SK-N-SH treated with all-trans-retinoic acid at 6 μM for 48 hours (cell line): Measurements from ENCODE around the gene SYTL2.

Source experiments
- ATAC-seq: fragments of 200-7000 bp; cut with Tn5 transposase; 3 replicates; pipeline ENCODE4 v1.9.1; 2020; ENCODE audit warnings: mild to moderate bottlenecking, moderate library complexity
- ARNTL ChIP-seq: fragments of 450-650 bp; formaldehyde crosslinking; IDR thresholded peaks from 2 replicates; pipeline ENCODE4 v1.5.0; 2020; ENCODE audit warnings: low read depth, mild to moderate bottlenecking, moderate library complexity, borderline replicate concordance
- BACH2 ChIP-seq: fragments of 250-450 bp; sonication (Bioruptor Pico); IDR thresholded peaks from 2 replicates; pipeline ENCODE4 v1.9.0; 2021; ENCODE audit warnings: mild to moderate bottlenecking, borderline replicate concordance
- CREB5 ChIP-seq: fragments of 250-450 bp; sonication (Bioruptor Pico); IDR thresholded peaks from 2 replicates; pipeline ENCODE4 v1.5.1; 2020; ENCODE audit warnings: low read depth, mild to moderate bottlenecking, moderate library complexity
- CSDC2 ChIP-seq: fragments of 250-450 bp; sonication (Bioruptor Pico); IDR thresholded peaks from 2 replicates; pipeline ENCODE4 v1.5.0; 2020; ENCODE audit warnings: mild to moderate bottlenecking, moderate library complexity
- CSRNP3 ChIP-seq: fragments of 250-450 bp; sonication (Bioruptor Pico); IDR thresholded peaks from 2 replicates; pipeline ENCODE4 v1.5.1; 2021; ENCODE audit warnings: mild to moderate bottlenecking, moderate library complexity
- ESRRG ChIP-seq: fragments of 250-450 bp; sonication (Bioruptor Pico); IDR thresholded peaks from 2 replicates; pipeline ENCODE4 v1.6.1; 2021; ENCODE audit warnings: mild to moderate bottlenecking
- GLIS3 ChIP-seq: fragments of 250-450 bp; sonication (Bioruptor Pico); IDR thresholded peaks from 2 replicates; pipeline ENCODE4 v1.5.0; 2020; ENCODE audit warnings: mild to moderate bottlenecking, moderate library complexity
- ISL1 ChIP-seq: fragments of 250-450 bp; sonication (Bioruptor Pico); IDR thresholded peaks from 2 replicates; pipeline ENCODE4 v2.1.2; 2022; ENCODE audit warnings: mild to moderate bottlenecking, moderate library complexity
- OSR1 ChIP-seq: fragments of 250-450 bp; sonication (Bioruptor Pico); IDR thresholded peaks from 2 replicates; pipeline ENCODE4 v1.8.0; 2022; ENCODE audit warnings: moderate library complexity, mild to moderate bottlenecking, inconsistent platforms
- PATZ1 ChIP-seq: fragments of 250-450 bp; sonication (Bioruptor Pico); IDR thresholded peaks from 2 replicates; pipeline ENCODE4 v1.8.0; 2020; ENCODE audit warnings: mild to moderate bottlenecking, moderate library complexity, borderline replicate concordance
- POU6F1 ChIP-seq: fragments of 250-450 bp; sonication (Bioruptor Pico); IDR thresholded peaks from 2 replicates; pipeline ENCODE4 v1.8.0; 2021; ENCODE audit warnings: low read depth, mild to moderate bottlenecking, moderate library complexity, borderline replicate concordance
- PPARA ChIP-seq: fragments of 250-450 bp; sonication (Bioruptor Pico); IDR thresholded peaks from 2 replicates; pipeline ENCODE4 v1.5.0; 2020; ENCODE audit warnings: mild to moderate bottlenecking, borderline replicate concordance
- SNAI2 ChIP-seq: fragments of 250-450 bp; sonication (Bioruptor Pico); IDR thresholded peaks from 2 replicates; pipeline ENCODE4 v1.5.0; 2020; ENCODE audit warnings: mild to moderate bottlenecking, moderate library complexity
- TCF4 ChIP-seq: fragments of 250-450 bp; sonication (Bioruptor Pico); IDR thresholded peaks from 2 replicates; pipeline ENCODE4 v1.8.0; 2021; ENCODE audit warnings: mild to moderate bottlenecking, moderate library complexity, borderline replicate concordance
- TOX ChIP-seq: fragments of 250-450 bp; sonication (Bioruptor Pico); IDR thresholded peaks from 2 replicates; pipeline ENCODE4 v1.8.0; 2021; ENCODE audit warnings: mild to moderate bottlenecking, moderate library complexity, borderline replicate concordance
- TSHZ2 ChIP-seq: fragments of 250-450 bp; sonication (Bioruptor Pico); IDR thresholded peaks from 2 replicates; pipeline ENCODE4 v1.5.0; 2020; ENCODE audit warnings: mild to moderate bottlenecking, moderate library complexity
- ZC3H10 ChIP-seq: fragments of 250-450 bp; sonication (Bioruptor Pico); IDR thresholded peaks from 2 replicates; pipeline ENCODE4 v1.5.1; 2021; ENCODE audit warnings: mild to moderate bottlenecking, moderate library complexity
- ZFP3 ChIP-seq: fragments of 250-450 bp; sonication (Bioruptor Pico); IDR thresholded peaks from 2 replicates; pipeline ENCODE4 v1.5.0; 2020; ENCODE audit warnings: mild to moderate bottlenecking, moderate library complexity
- ZFP30 ChIP-seq: fragments of 450-650 bp; formaldehyde crosslinking; IDR thresholded peaks from 2 replicates; pipeline ENCODE4 v1.5.0; 2022; ENCODE audit warnings: mild to moderate bottlenecking, moderate library complexity
- ZNF565 ChIP-seq: fragments of 450-650 bp; formaldehyde crosslinking; conservative IDR thresholded peaks from 2 replicates; pipeline ENCODE4 v1.5.0; 2020; ENCODE audit warnings: low read depth, mild to moderate bottlenecking, moderate library complexity
- ZNF70 ChIP-seq: fragments of 450-650 bp; formaldehyde crosslinking; IDR thresholded peaks from 2 replicates; pipeline ENCODE4 v1.5.0; 2020; ENCODE audit warnings: mild to moderate bottlenecking, moderate library complexity

SYTL2 gene

GRCh38 chr11:85835263-85835662, 24.3 kb upstream of the SYTL2 start (continued):
- no peak for TF ChIP-seq POU6F1 (CRISPR knock-in tag)
- TF ChIP-seq ISL1 (CRISPR knock-in tag) = no peak
- no peak for TF ChIP-seq TOX (CRISPR knock-in tag)
- TF ChIP-seq PATZ1 = no peak
- no peak for TF ChIP-seq ARNTL (CRISPR knock-in tag)
- TF ChIP-seq CSDC2 = no peak

- TF ChIP-seq TOX (CRISPR knock-in tag) (no peak), SNAI2 (CRISPR knock-in tag) (no peak), CREB5 (no peak), ZNF565 (CRISPR knock-in tag) (no peak), ZFP30 (CRISPR knock-in tag) (no peak), ESRRG (no peak), PPARA (CRISPR knock-in tag) (no peak)
- ATAC-seq = no peak
Measured at GRCh38 chr11:85831050-85831449, 20.1 kb upstream of the SYTL2 start.

- no peak for ATAC-seq
- no peak for TF ChIP-seq CSRNP3 (CRISPR knock-in tag)
- TF ChIP-seq ISL1 (CRISPR knock-in tag) = no peak
- TF ChIP-seq ZNF565 (CRISPR knock-in tag) = no peak
- no peak for TF ChIP-seq ZC3H10 (CRISPR knock-in tag)
- TF ChIP-seq ESRRG = no peak
- TF ChIP-seq BACH2 (CRISPR knock-in tag) = no peak
- no peak for TF ChIP-seq ZNF70 (CRISPR knock-in tag)
- TF ChIP-seq CREB5 = no peak
- no peak for TF ChIP-seq PPARA (CRISPR knock-in tag)
- TF ChIP-seq POU6F1 (CRISPR knock-in tag) = no peak
- TF ChIP-seq OSR1 = no peak
- TF ChIP-seq TSHZ2 (CRISPR knock-in tag) = no peak
- no peak for TF ChIP-seq GLIS3
- TF ChIP-seq ZFP30 (CRISPR knock-in tag) = no peak
- TF ChIP-seq ARNTL (CRISPR knock-in tag) = no peak
- no peak for TF ChIP-seq ZFP3
- TF ChIP-seq PATZ1 = no peak
- no peak for TF ChIP-seq TOX (CRISPR knock-in tag)
- no peak for TF ChIP-seq TCF4 (CRISPR knock-in tag)
- no peak for TF ChIP-seq CSDC2
Measured at GRCh38 chr11:85829172-85829571, 18.2 kb upstream of the SYTL2 start.
